ENCODE measurements around the gene HERPUD1.

- TF ChIP-seq, protein P1, sequence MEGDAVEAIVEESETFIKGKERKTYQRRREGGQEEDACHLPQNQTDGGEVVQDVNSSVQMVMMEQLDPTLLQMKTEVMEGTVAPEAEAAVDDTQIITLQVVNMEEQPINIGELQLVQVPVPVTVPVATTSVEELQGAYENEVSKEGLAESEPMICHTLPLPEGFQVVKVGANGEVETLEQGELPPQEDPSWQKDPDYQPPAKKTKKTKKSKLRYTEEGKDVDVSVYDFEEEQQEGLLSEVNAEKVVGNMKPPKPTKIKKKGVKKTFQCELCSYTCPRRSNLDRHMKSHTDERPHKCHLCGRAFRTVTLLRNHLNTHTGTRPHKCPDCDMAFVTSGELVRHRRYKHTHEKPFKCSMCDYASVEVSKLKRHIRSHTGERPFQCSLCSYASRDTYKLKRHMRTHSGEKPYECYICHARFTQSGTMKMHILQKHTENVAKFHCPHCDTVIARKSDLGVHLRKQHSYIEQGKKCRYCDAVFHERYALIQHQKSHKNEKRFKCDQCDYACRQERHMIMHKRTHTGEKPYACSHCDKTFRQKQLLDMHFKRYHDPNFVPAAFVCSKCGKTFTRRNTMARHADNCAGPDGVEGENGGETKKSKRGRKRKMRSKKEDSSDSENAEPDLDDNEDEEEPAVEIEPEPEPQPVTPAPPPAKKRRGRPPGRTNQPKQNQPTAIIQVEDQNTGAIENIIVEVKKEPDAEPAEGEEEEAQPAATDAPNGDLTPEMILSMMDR (IDR thresholded peaks at IDR 0.05): no peak
- no peak for TF ChIP-seq EZH2 (IDR thresholded peaks at IDR 0.05)
- TF ChIP-seq EZH2phosphoT487 (IDR thresholded peaks at IDR 0.05): no peak
These were observed 40.3 kb upstream of the HERPUD1 start for GRCh38 chr16:56891685-56892084.

Measured in neural progenitor cell (in vitro differentiated cells).